PC-3 (cell line): Measurements from ENCODE around the gene TPRN. TPM values are rescaled to one million over a fixed set of nuclear protein-coding genes. Genes with fewer than 3 reads are reported as not detected.

Source experiments
- ATAC-seq: fragments of 200-7000 bp; cut with Tn5 transposase; 2 replicates; pipeline ENCODE4 v1.9.1; 2020; ENCODE audit warnings: mild to moderate bottlenecking, moderate library complexity
- BruUV-seq: library from RNA; stranded (reverse); fragments of 400-500 nt; replicated peaks from 2 replicates; lab custom pipeline; 2021; lab: Mats Ljungman, UMichigan
- CTCF ChIA-PET: fragments of 300-600 bp; sonication (Branson Sonifier 250); formaldehyde crosslinking; loops from one replicate; lab custom pipeline; 2022; ENCODE audit warnings: antibody characterized with exemption; lab: Charles Lee
- POLR2A ChIA-PET: fragments of 300-600 bp; sonication (Branson Sonifier 250); formaldehyde crosslinking; loops from one replicate; lab custom pipeline; 2022; ENCODE audit warnings: antibody characterized with exemption; ENCODE audit not compliant: unreplicated experiment; lab: Charles Lee
- DNase-seq: peaks from one replicate; pipeline ENCODE4 v3.0.0-alpha.2; 2015
- H2AFZ ChIP-seq: fragments of 300-600 bp; sonication (generic); 2 replicates; pipeline ENCODE4 v1.6.0; 2016; ENCODE audit warnings: antibody characterized with exemption, low read length
- H3F3A ChIP-seq: fragments of 300-600 bp; sonication (generic); one replicate; pipeline ENCODE4 v1.6.0; 2017; ENCODE audit warnings: antibody characterized with exemption, low read length, control low read depth, mild to moderate bottlenecking; ENCODE audit not compliant: unreplicated experiment
- H3K27ac ChIP-seq: fragments of 300-600 bp; sonication (generic); 2 replicates; pipeline ENCODE4 v1.5.1; 2016; ENCODE audit warnings: mild to moderate bottlenecking, low read length
- H3K27me3 ChIP-seq: fragments of 300-600 bp; sonication (generic); 2 replicates; pipeline ENCODE4 v1.6.1; 2016; ENCODE audit warnings: low read length, mixed read lengths
- H3K36me3 ChIP-seq: fragments of 300-600 bp; sonication (generic); 2 replicates; pipeline ENCODE4 v1.6.1; 2016; ENCODE audit warnings: low read depth, mixed run types, low read length, mixed read lengths
- H3K4me1 ChIP-seq: fragments of 300-600 bp; sonication (generic); 2 replicates; pipeline ENCODE4 v1.5.1; 2016; ENCODE audit warnings: low read length; ENCODE audit not compliant: insufficient read depth
- H3K4me2 ChIP-seq: fragments of 300-600 bp; sonication (generic); 2 replicates; pipeline ENCODE4 v1.6.0; 2016; ENCODE audit warnings: low read length
- H3K4me3 ChIP-seq: fragments of 300-600 bp; sonication (generic); 2 replicates; pipeline ENCODE4 v1.5.1; 2016; ENCODE audit warnings: mild to moderate bottlenecking, low read length, mixed read lengths
- H3K79me2 ChIP-seq: fragments of 300-600 bp; sonication (generic); 2 replicates; pipeline ENCODE4 v1.6.1; 2017; ENCODE audit warnings: low read length, mixed read lengths
- H3K9ac ChIP-seq: fragments of 300-600 bp; sonication (generic); 2 replicates; pipeline ENCODE4 v1.6.0; 2016; ENCODE audit warnings: mild to moderate bottlenecking, low read length
- H3K9me2 ChIP-seq: fragments of 300-600 bp; sonication (generic); replicated peaks from 2 replicates; pipeline ENCODE4 v1.6.1; 2016; ENCODE audit warnings: mixed run types, low read length, mixed read lengths
- H3K9me3 ChIP-seq: fragments of 300-600 bp; sonication (generic); 2 replicates; pipeline ENCODE4 v1.6.1; 2016; ENCODE audit warnings: low read length, mixed read lengths
- H4K20me1 ChIP-seq: fragments of 300-600 bp; sonication (generic); 2 replicates; pipeline ENCODE4 v1.6.1; 2016; ENCODE audit warnings: low read length, mixed read lengths
- EZH2 ChIP-seq: fragments of 300-600 bp; sonication (generic); IDR thresholded peaks from one replicate; pipeline ENCODE4 v1.6.1; 2017; ENCODE audit warnings: antibody characterized with exemption, mild to moderate bottlenecking, low read length; ENCODE audit not compliant: unreplicated experiment
- EZH2phosphoT487 ChIP-seq: fragments of 300-600 bp; sonication (generic); IDR thresholded peaks from 2 replicates; pipeline ENCODE4 v1.6.1; 2018; ENCODE audit warnings: mild to moderate bottlenecking, antibody characterized with exemption, low read length, borderline replicate concordance
- intact Hi-C: fragments of 100-400 bp; cut with micrococcal nuclease; formaldehyde crosslinking; loops from 2 replicates; pipeline ENCODE4 v1.9.0; 2023
- total RNA-seq: library from RNA; depleted of rRNA; stranded (reverse); fragments of >200 nt; gene quantifications from 2 replicates; pipeline ENCODE4 v1.2.3, GENCODE V29; 2014
- TF ChIP-seq, protein P1 (sequence below): fragments of 300-600 bp; sonication (generic); conservative IDR thresholded peaks from 2 replicates; pipeline ENCODE4 v1.5.1; 2017; ENCODE audit warnings: antibody characterized with exemption, low read depth, mild to moderate bottlenecking, low read length

TPRN gene
- total RNA-seq, 1 experiment from 2014 or later, result 11.3 TPM

- no TSS peak for BruUV-seq
- no peaks in the 10 kb centered on the region for H3K9me3 ChIP-seq
- H3K4me2 ChIP-seq, result no peak overlapping the region
- no peaks in the 10 kb centered on the region for H3K9me2 ChIP-seq
- no peak overlapping the region for H3K9ac ChIP-seq
- no peak overlapping the region for H2AFZ ChIP-seq
- H3K4me1 ChIP-seq, result peaks cover 16% of the 10 kb centered on the region
- intact Hi-C loops, result no loop called here
- ChIA-PET POLR2A (no interaction called here), CTCF (interaction anchor here (1.2 kb wide), 1 partner anchor 9 kb away, joined by 3 read pairs; no protein-coding TSS in a partner anchor)
- ATAC-seq (no peak), DNase-seq (no peak)
- H3K36me3 ChIP-seq, result no peaks in the 10 kb centered on the region
- no peaks in the 10 kb centered on the region for H3K27me3 ChIP-seq
- H4K20me1 ChIP-seq, result no peaks in the 10 kb centered on the region
- peaks cover 7% of the 10 kb centered on the region; the same call in 1 of the 2 replicates for H3K79me2 ChIP-seq
- H3F3A ChIP-seq, result no peaks in the 10 kb centered on the region
- H3K4me3 ChIP-seq, result no peak overlapping the region
- no peak overlapping the region for H3K27ac ChIP-seq
- TF ChIP-seq, protein P1, sequence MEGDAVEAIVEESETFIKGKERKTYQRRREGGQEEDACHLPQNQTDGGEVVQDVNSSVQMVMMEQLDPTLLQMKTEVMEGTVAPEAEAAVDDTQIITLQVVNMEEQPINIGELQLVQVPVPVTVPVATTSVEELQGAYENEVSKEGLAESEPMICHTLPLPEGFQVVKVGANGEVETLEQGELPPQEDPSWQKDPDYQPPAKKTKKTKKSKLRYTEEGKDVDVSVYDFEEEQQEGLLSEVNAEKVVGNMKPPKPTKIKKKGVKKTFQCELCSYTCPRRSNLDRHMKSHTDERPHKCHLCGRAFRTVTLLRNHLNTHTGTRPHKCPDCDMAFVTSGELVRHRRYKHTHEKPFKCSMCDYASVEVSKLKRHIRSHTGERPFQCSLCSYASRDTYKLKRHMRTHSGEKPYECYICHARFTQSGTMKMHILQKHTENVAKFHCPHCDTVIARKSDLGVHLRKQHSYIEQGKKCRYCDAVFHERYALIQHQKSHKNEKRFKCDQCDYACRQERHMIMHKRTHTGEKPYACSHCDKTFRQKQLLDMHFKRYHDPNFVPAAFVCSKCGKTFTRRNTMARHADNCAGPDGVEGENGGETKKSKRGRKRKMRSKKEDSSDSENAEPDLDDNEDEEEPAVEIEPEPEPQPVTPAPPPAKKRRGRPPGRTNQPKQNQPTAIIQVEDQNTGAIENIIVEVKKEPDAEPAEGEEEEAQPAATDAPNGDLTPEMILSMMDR, result no peak
- TF ChIP-seq EZH2, result no peak
- no peak for TF ChIP-seq EZH2phosphoT487
These were observed 32.8 kb upstream of the TPRN start for GRCh38 chr9:137233143-137233980.

GRCh38 chr9:137232510-137232909 lies 32.0 kb upstream of the TPRN start:
- POLR2A ChIA-PET, result no interaction called here
- no peak overlapping the region for H3K9ac ChIP-seq

More at GRCh38 chr9:137232510-137232909, 32.0 kb upstream of the TPRN start:
- no peaks in the 10 kb centered on the region for H3F3A ChIP-seq
- H3K27ac ChIP-seq, result no peak overlapping the region
- ATAC-seq (no peak), DNase-seq (no peak)
- CTCF ChIA-PET, result no interaction called here
- 0 out of 2 replicates have a peak, but pooled peaks cover under 1% of the 10 kb centered on the region for H3K79me2 ChIP-seq
- TF ChIP-seq EZH2phosphoT487 (no peak), EZH2 (no peak)
- TF ChIP-seq, protein P1, result no peak
- no peak overlapping the region for H3K4me2 ChIP-seq
- H2AFZ ChIP-seq, result no peak overlapping the region
- no peaks in the 10 kb centered on the region for H3K36me3 ChIP-seq
- H4K20me1 ChIP-seq, result no peaks in the 10 kb centered on the region
- BruUV-seq, result no TSS peak
- intact Hi-C loops, result no loop called here
- H3K27me3 ChIP-seq, result no peaks in the 10 kb centered on the region
- no peak overlapping the region for H3K4me3 ChIP-seq
- H3K9me3 ChIP-seq, result no peaks in the 10 kb centered on the region
- peaks cover 12% of the 10 kb centered on the region; the same call in 1 of the 2 replicates for H3K4me1 ChIP-seq
- H3K9me2 ChIP-seq, result no peaks in the 10 kb centered on the region
